CD4-positive, CD25-positive, alpha-beta regulatory T cell (primary cell): ENCODE results near the gene CFH. TPM values are rescaled to one million over a fixed set of nuclear protein-coding genes. Genes with fewer than 3 reads are reported as not detected.
A peak's percentile ranks its signal among the peaks of the same experiment; 100 is the strongest.
"Not testable (repeated sequence)": the region's sequence is repeated elsewhere in the genome, so short reads cannot be mapped to it uniquely, and the experiment has no call there.

Experiments
- ATAC-seq, 2 donors: fragments of 150-1000 bp; cut with Tn5 transposase; one replicate each; pipeline ENCODE4 v1.10.0; 2021; ENCODE audit warnings: low read depth in 2 of 2, moderate number of reproducible peaks in 2 of 2, moderate library complexity in 1 of 2
- DNase-seq, 3 donors: peaks; one replicate each; pipeline versions ENCODE4 v3.0.0 to v3.0.0-alpha.2; 2012 to 2022; ENCODE audit warnings: mixed read lengths in 1 of 3
- H3K27ac ChIP-seq: one replicate; pipeline ENCODE4 v1.7.0; 2013; ENCODE audit warnings: mild to moderate bottlenecking, low read length; ENCODE audit not compliant: insufficient read depth, poor library complexity, severe bottlenecking
- H3K27me3 ChIP-seq: one replicate; pipeline ENCODE4 v1.7.0; 2013; ENCODE audit warnings: low read length; ENCODE audit not compliant: control insufficient read depth, insufficient read depth
- H3K36me3 ChIP-seq: one replicate; pipeline ENCODE4 v1.7.0; 2013; ENCODE audit warnings: mild to moderate bottlenecking, low read length, moderate library complexity; ENCODE audit not compliant: control insufficient read depth, insufficient read depth
- H3K4me1 ChIP-seq: 2 replicates; pipeline ENCODE4 v1.7.0; 2013; ENCODE audit warnings: mild to moderate bottlenecking, low read length; ENCODE audit not compliant: insufficient read depth, control insufficient read depth, poor library complexity, severe bottlenecking
- H3K4me3 ChIP-seq: one replicate; pipeline ENCODE4 v1.7.0; 2013; ENCODE audit warnings: low read depth, mild to moderate bottlenecking, low read length, moderate library complexity
- H3K9me3 ChIP-seq, 2 experiments: 1 replicate in 1 of 2; 2 replicates in 1 of 2; pipeline ENCODE4 v1.7.0; 2013; ENCODE audit warnings: low read length in 2 of 2, mild to moderate bottlenecking in 1 of 2, moderate library complexity in 1 of 2; ENCODE audit not compliant: control insufficient read depth in 2 of 2
- H3K27ac Mint-ChIP-seq, 3 donors: one replicate each; pipeline ENCODE4 v1.8.0; 2020 to 2022; ENCODE audit warnings: mild to moderate bottlenecking in 3 of 3, mixed read lengths in 3 of 3, moderate library complexity in 2 of 3
- H3K27me3 Mint-ChIP-seq: one replicate; pipeline ENCODE4 v1.8.0; 2022; ENCODE audit warnings: mild to moderate bottlenecking, mixed read lengths
- H3K36me3 Mint-ChIP-seq: one replicate; pipeline ENCODE4 v1.8.0; 2020; ENCODE audit warnings: mixed read lengths
- H3K4me1 Mint-ChIP-seq, 4 donors: one replicate each; pipeline ENCODE4 v1.8.0; 2020 to 2022; ENCODE audit warnings: mixed read lengths in 4 of 4, mild to moderate bottlenecking in 1 of 4
- H3K4me3 Mint-ChIP-seq, 4 donors: one replicate each; pipeline ENCODE4 v1.8.0; 2020 to 2022; ENCODE audit warnings: mild to moderate bottlenecking in 4 of 4, mixed read lengths in 4 of 4, moderate library complexity in 3 of 4
- H3K9me3 Mint-ChIP-seq, 7 donors: one replicate each; pipeline ENCODE4 v1.8.0; 2020 to 2022; ENCODE audit warnings: mixed read lengths in 7 of 7, mild to moderate bottlenecking in 3 of 7, moderate library complexity in 2 of 7
- polyA plus RNA-seq, 4 donors: library from polyadenylated mRNA; unstranded; fragments of 300-500 nt; fragmentation: Illumina TruSeq; gene quantifications; one replicate each; pipeline ENCODE4 v1.2.3, GENCODE V29; 2021
- total RNA-seq: library from RNA; stranded (reverse); gene quantifications from one replicate; pipeline ENCODE4 v1.2.3, GENCODE V29; 2022

Gene CFH
- total and polyA plus RNA-seq, 5 donors from 2014 or later, result 0.17 to 0.48 TPM; not detected in 3

GRCh38 chr1:196732526-196732925, 80.7 kb downstream of the CFH start:
- no peaks in the 10 kb centered on the region for H3K27me3 ChIP-seq
- Mint-ChIP-seq H3K4me1 (no peaks in the 10 kb centered on the region), H3K27ac (no peak overlapping the region), H3K27me3 (no peaks in the 10 kb centered on the region), H3K4me3 (no peak overlapping the region), H3K36me3 (no peaks in the 10 kb centered on the region), H3K9me3 (peaks cover 0 to 8% (median 3%) of the 10 kb centered on the region in 7 donors)
- H3K27ac ChIP-seq, result no peak overlapping the region
- no peak overlapping the region for H3K4me3 ChIP-seq
- H3K4me1 ChIP-seq, result no peaks in the 10 kb centered on the region
- H3K36me3 ChIP-seq, result no peaks in the 10 kb centered on the region
- DNase-seq (no peak), ATAC-seq (no peak)
- no peaks in the 10 kb centered on the region for H3K9me3 ChIP-seq

DNA sequence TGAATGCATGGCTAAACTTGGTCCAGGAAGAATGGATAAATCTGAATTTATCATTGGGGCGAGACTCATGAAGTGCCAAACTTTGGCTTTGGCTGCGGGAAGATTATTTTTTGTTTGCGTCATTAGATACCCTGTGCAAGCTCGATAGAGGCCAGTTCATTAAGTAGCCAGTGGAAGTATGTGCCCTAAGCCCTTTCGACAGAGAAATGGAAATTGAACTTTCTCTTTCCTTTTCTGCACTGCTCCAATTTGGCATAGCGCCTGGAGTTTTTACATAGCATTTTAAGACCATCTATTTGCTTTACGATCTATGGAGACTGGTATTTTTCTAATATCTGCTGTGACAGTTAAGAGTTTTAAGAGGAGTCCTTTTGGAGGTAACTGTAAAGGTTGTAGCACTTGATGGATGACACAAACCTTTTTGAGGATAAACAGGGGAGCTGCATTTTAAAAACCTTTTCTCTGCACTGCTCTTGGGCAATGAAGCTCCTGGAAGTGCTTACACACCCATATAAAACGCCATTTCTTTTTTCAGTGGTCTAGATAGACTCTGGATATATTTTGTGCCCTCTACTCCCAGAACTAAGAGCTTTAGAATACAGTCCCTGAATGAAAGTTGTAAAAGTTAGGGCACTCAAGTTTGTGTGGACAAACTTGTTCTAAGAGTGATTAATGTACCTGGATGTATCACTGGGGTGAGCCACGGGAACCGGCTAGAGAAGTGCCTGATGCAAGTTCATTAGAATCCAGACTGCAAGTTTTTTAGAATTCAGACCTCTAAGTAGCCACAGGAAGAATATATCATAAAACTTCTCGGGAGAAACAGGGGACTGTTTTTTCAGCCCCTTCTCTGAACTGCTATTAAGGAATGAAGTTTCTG, 81.5 kb downstream of the CFH start:
- no peaks in the 10 kb centered on the region for H3K27me3 Mint-ChIP-seq
- ATAC-seq (no peak), DNase-seq (no peak)
- no peak overlapping the region for H3K27ac Mint-ChIP-seq
- Histone ChIP-seq H3K4me1 (no peaks in the 10 kb centered on the region), H3K27me3 (no peaks in the 10 kb centered on the region), H3K27ac (no peak overlapping the region), H3K9me3 (no peaks in the 10 kb centered on the region), H3K4me3 (no peak overlapping the region), H3K36me3 (no peaks in the 10 kb centered on the region)
- no peaks in the 10 kb centered on the region for H3K4me1 Mint-ChIP-seq
- no peaks in the 10 kb centered on the region for H3K36me3 Mint-ChIP-seq
- no peak overlapping the region for H3K4me3 Mint-ChIP-seq
- H3K9me3 Mint-ChIP-seq, result peaks cover 0 to 8% (median 5%) of the 10 kb centered on the region in 7 donors

DNA sequence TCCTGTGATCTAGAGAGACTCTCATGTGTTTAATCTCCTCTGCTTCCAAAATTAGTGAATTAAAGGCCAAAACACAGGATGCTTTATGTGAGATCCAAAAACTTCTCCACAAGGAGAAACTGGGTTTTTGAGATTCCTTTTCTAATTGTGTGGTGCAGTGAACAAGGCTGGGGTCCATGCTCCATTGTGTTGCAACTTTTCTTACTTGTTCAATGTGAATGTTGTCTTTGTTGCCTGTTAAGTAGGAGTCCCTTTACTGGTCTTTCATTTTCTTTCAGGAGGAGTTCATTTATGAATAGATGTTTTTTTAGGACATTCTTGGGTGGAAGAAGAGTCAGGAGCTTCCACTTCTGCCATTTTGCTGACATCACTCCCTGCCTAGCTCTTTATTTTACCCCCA, 82.2 kb downstream of the CFH start:
- Histone ChIP-seq H3K36me3 (no peaks in the 10 kb centered on the region), H3K27me3 (no peaks in the 10 kb centered on the region), H3K27ac (no peak overlapping the region), H3K4me3 (no peak overlapping the region), H3K9me3 (peaks cover 0 to 6% of the 10 kb centered on the region in 2 experiments), H3K4me1 (no peaks in the 10 kb centered on the region)
- DNase-seq, result no peak
- Mint-ChIP-seq H3K27ac (no peak overlapping the region), H3K36me3 (no peaks in the 10 kb centered on the region), H3K9me3 (peaks cover 0 to 8% (median 6%) of the 10 kb centered on the region in 7 donors), H3K4me1 (no peaks in the 10 kb centered on the region), H3K4me3 (no peak overlapping the region), H3K27me3 (no peaks in the 10 kb centered on the region)
- no peak for ATAC-seq

- DNase-seq (no peak), ATAC-seq (no peak)
- Mint-ChIP-seq H3K4me1 (no peaks in the 10 kb centered on the region), H3K27ac (no peak overlapping the region), H3K27me3 (no peaks in the 10 kb centered on the region), H3K36me3 (no peaks in the 10 kb centered on the region), H3K4me3 (no peak overlapping the region), H3K9me3 (peaks cover 2 to 11% (median 8%) of the 10 kb centered on the region in 7 donors)
- Histone ChIP-seq H3K27ac (no peak overlapping the region), H3K27me3 (no peaks in the 10 kb centered on the region), H3K4me1 (no peaks in the 10 kb centered on the region), H3K36me3 (no peaks in the 10 kb centered on the region), H3K4me3 (no peak overlapping the region), H3K9me3 (peaks cover 2 to 7% of the 10 kb centered on the region in 2 experiments)
Measured at GRCh38 chr1:196734460-196734859, 82.6 kb downstream of the CFH start.

DNA sequence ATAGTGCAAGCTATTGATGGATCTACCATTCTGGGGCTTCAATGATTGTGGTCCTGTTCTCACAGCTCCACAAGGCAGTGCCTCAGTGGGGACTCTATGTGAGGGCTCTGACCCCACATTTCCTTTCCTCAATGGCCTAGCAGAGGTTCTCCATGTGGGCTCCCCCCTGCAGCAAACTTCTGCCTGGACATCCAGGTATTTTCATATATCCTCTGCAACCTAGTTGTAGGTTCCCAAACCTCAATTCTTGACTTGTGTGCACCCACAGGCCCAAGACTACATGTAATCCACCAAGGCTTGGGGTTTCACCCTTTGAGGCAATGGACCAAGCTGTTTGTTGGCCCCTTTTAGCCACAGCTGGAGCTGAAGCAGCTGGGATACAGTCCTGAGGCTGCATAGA, 86.9 kb downstream of the CFH start:
- H3K27me3 ChIP-seq, result no peaks in the 10 kb centered on the region
- Mint-ChIP-seq H3K27me3 (no peaks in the 10 kb centered on the region), H3K9me3 (peaks cover 0 to 13% (median 4%) of the 10 kb centered on the region in 7 donors), H3K27ac (no peak overlapping the region), H3K36me3 (no peaks in the 10 kb centered on the region), H3K4me3 (peak overlapping the region in 1 of 4 donors; percentile 86), H3K4me1 (no peaks in the 10 kb centered on the region)
- H3K36me3 ChIP-seq, result no peaks in the 10 kb centered on the region
- peaks cover 2 to 7% of the 10 kb centered on the region in 2 experiments for H3K9me3 ChIP-seq
- DNase-seq, result no peak
- no peak overlapping the region for H3K4me3 ChIP-seq
- ATAC-seq, result no peak
- H3K4me1 ChIP-seq, result no peaks in the 10 kb centered on the region
- no peak overlapping the region for H3K27ac ChIP-seq

DNA sequence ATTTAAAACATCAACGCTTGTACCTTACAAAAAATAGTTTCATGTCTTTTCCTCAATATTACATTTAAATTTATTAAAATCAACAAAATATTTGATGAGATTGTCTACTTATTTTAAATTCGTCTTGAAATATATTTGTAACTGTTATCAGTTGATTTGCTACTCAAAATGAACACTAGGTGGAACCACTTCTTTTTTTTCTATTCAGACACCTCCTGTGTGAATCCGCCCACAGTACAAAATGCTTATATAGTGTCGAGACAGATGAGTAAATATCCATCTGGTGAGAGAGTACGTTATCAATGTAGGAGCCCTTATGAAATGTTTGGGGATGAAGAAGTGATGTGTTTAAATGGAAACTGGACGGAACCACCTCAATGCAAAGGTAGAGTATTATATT, 91.4 kb downstream of the CFH start:
- H3K9me3 Mint-ChIP-seq, result peaks cover 0 to 13% (median 4%) of the 10 kb centered on the region in 7 donors
- not testable (repeated sequence) for H3K27ac Mint-ChIP-seq, ATAC-seq, H3K4me1 ChIP-seq, H3K36me3 ChIP-seq, H3K27ac ChIP-seq, H3K4me3 ChIP-seq, H3K9me3 ChIP-seq, H3K4me3 Mint-ChIP-seq, H3K27me3 Mint-ChIP-seq, DNase-seq, H3K4me1 Mint-ChIP-seq, H3K27me3 ChIP-seq, H3K36me3 Mint-ChIP-seq

GRCh38 chr1:196765019-196765740, 113.3 kb downstream of the CFH start:
- not testable (repeated sequence) for H3K4me3 Mint-ChIP-seq, H3K36me3 Mint-ChIP-seq, H3K27me3 ChIP-seq, H3K36me3 ChIP-seq, DNase-seq, H3K27ac ChIP-seq, H3K9me3 ChIP-seq, H3K27me3 Mint-ChIP-seq, H3K27ac Mint-ChIP-seq, H3K4me1 Mint-ChIP-seq, H3K9me3 Mint-ChIP-seq, H3K4me3 ChIP-seq, ATAC-seq, H3K4me1 ChIP-seq
